Loucy (cell line): ENCODE results near the gene ZBTB20.

ENCODE experiments used
- H2AFZ ChIP-seq: fragments of 200-600 bp; sonication (generic); 2 replicates; pipeline ENCODE4 v1.6.0; 2016; ENCODE audit warnings: antibody characterized with exemption, mild to moderate bottlenecking, low read length, moderate library complexity
- H3F3A ChIP-seq: fragments of 200-600 bp; 2 replicates; pipeline ENCODE4 v1.6.0; 2016; ENCODE audit warnings: antibody characterized with exemption, low read depth, mild to moderate bottlenecking
- H3K27me3 ChIP-seq: fragments of 200-600 bp; sonication (generic); 2 replicates; pipeline ENCODE4 v1.6.1; 2014; ENCODE audit warnings: low read length, mild to moderate bottlenecking; ENCODE audit not compliant: insufficient read depth, poor library complexity, severe bottlenecking
- H3K36me3 ChIP-seq: fragments of 200-600 bp; sonication (generic); 2 replicates; pipeline ENCODE4 v1.6.1; 2016; ENCODE audit warnings: low read length; ENCODE audit not compliant: insufficient read depth
- H3K4me1 ChIP-seq: fragments of 200-600 bp; sonication (generic); 2 replicates; pipeline ENCODE4 v1.5.1; 2014; ENCODE audit warnings: low read length, mild to moderate bottlenecking; ENCODE audit not compliant: insufficient read depth, poor library complexity, severe bottlenecking
- H3K4me2 ChIP-seq: fragments of 200-600 bp; sonication (generic); 2 replicates; pipeline ENCODE4 v1.6.0; 2014; ENCODE audit warnings: antibody characterized with exemption, low read length, low read depth, mild to moderate bottlenecking; ENCODE audit not compliant: poor library complexity, severe bottlenecking
- H3K4me3 ChIP-seq: fragments of 200-600 bp; sonication (generic); 2 replicates; pipeline ENCODE4 v1.5.1; 2014; ENCODE audit warnings: low read length, mild to moderate bottlenecking, mixed read lengths; ENCODE audit not compliant: poor library complexity, severe bottlenecking
- H3K79me2 ChIP-seq: fragments of 200-600 bp; sonication (generic); 2 replicates; pipeline ENCODE4 v1.6.1; 2014; ENCODE audit warnings: low read length; ENCODE audit not compliant: insufficient read depth
- H3K9ac ChIP-seq: fragments of 200-600 bp; sonication (generic); 2 replicates; pipeline ENCODE4 v1.6.0; 2014; ENCODE audit warnings: mild to moderate bottlenecking, low read depth, low read length, moderate library complexity; ENCODE audit not compliant: poor library complexity, severe bottlenecking
- H3K9me2 ChIP-seq: fragments of 200-600 bp; sonication (generic); replicated peaks from 2 replicates; pipeline ENCODE4 v1.6.1; 2016; ENCODE audit warnings: low read depth, low read length, mixed read lengths
- H3K9me3 ChIP-seq: fragments of 200-600 bp; sonication (generic); 2 replicates; pipeline ENCODE4 v1.6.1; 2014; ENCODE audit warnings: mild to moderate bottlenecking, antibody characterized with exemption, low read length, low read depth; ENCODE audit not compliant: insufficient read depth
- H4K20me1 ChIP-seq: fragments of 200-600 bp; sonication (generic); 2 replicates; pipeline ENCODE4 v1.6.0; 2014; ENCODE audit warnings: antibody characterized with exemption, low read length, mild to moderate bottlenecking; ENCODE audit not compliant: insufficient read depth, poor library complexity, severe bottlenecking
- EZH2phosphoT487 ChIP-seq: fragments of 200-600 bp; IDR thresholded peaks from 2 replicates; pipeline ENCODE4 v1.6.1; 2018; ENCODE audit warnings: antibody characterized with exemption, mild to moderate bottlenecking, moderate library complexity, borderline replicate concordance
- TF ChIP-seq, protein P1 (sequence below): fragments of 200-600 bp; sonication (generic); conservative IDR thresholded peaks from 2 replicates; pipeline ENCODE4 v1.5.1; 2014; ENCODE audit warnings: mild to moderate bottlenecking, antibody characterized with exemption, low read length

ZBTB20 gene

DNA sequence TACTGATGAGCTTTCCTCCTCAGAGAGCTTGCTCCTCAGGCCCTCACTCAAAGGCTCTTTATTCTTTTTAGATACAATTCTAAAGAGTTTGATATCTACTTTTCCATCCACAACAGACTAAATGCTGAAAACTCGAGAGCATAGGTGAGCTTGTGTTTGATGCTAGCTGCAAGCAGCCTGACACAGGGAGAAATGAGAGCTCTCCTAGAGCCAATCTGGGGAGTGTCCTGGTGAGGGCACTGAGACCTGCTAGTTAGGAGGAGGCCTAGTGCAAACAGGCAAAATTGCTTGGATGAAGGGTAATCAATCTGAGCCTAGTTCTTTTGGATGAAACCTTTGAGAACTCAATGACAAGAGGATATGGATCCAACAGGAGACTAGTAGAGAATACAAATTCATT is 300.8 kb downstream of the ZBTB20 start:
- H3K4me3 ChIP-seq: no peak overlapping the region
- no peaks in the 10 kb centered on the region for H3F3A ChIP-seq
- H3K4me2 ChIP-seq: no peak overlapping the region
- H3K9ac ChIP-seq: no peak overlapping the region
- H3K36me3 ChIP-seq: no peaks in the 10 kb centered on the region
- H3K4me1 ChIP-seq: peaks cover 31% of the 10 kb centered on the region
- no peaks in the 10 kb centered on the region for H3K79me2 ChIP-seq
- no peaks in the 10 kb centered on the region for H3K27me3 ChIP-seq
- TF ChIP-seq, protein P1, sequence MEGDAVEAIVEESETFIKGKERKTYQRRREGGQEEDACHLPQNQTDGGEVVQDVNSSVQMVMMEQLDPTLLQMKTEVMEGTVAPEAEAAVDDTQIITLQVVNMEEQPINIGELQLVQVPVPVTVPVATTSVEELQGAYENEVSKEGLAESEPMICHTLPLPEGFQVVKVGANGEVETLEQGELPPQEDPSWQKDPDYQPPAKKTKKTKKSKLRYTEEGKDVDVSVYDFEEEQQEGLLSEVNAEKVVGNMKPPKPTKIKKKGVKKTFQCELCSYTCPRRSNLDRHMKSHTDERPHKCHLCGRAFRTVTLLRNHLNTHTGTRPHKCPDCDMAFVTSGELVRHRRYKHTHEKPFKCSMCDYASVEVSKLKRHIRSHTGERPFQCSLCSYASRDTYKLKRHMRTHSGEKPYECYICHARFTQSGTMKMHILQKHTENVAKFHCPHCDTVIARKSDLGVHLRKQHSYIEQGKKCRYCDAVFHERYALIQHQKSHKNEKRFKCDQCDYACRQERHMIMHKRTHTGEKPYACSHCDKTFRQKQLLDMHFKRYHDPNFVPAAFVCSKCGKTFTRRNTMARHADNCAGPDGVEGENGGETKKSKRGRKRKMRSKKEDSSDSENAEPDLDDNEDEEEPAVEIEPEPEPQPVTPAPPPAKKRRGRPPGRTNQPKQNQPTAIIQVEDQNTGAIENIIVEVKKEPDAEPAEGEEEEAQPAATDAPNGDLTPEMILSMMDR: no peak
- no peak for TF ChIP-seq EZH2phosphoT487
- no peaks in the 10 kb centered on the region for H4K20me1 ChIP-seq
- H3K9me2 ChIP-seq: no peaks in the 10 kb centered on the region
- no peaks in the 10 kb centered on the region for H3K9me3 ChIP-seq
- H2AFZ ChIP-seq: no peak overlapping the region

DNA sequence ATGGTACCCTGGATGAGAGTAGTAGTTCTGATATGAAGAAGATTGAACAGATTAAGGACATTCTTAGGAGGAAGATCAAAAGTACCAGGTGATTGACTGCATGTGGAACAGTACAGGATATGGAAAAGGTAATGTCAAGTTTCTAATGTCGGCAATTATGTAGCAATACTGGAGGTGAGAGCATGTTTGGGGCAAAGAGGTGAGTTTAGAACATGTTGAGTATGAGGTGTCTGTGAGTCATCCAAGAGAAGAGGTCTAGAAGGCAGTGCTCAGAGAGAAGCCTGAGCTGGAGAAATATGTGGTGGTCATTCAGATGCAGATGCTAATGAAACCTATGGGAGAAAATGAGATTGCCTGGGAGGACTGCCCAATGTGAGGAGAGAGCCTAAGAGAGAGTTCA is 305.6 kb downstream of the ZBTB20 start:
- no peaks in the 10 kb centered on the region for H3K9me3 ChIP-seq
- no peak for TF ChIP-seq EZH2phosphoT487
- TF ChIP-seq, protein P1: no peak

DNA sequence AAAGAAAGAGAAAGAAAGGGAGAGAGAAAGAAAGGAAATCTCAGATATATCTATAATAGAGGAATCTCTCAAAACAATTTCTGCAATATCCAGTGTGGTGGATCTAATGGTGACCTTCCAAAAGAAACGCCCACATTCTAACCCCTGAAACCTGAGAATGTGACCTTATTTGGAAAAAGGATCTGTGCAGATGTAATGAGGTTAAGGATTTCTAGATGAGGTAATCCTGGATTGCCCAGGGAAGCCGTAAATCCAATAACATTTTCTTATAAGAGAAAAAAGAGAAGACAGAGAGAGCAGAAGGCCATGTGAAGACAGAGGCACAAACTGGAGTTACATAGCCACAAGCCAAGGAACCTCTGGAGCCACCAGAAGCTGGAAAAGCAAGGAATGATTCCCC is 307.6 kb downstream of the ZBTB20 start:
- no peak overlapping the region for H3K9ac ChIP-seq
- TF ChIP-seq, protein P1: no peak
- no peak for TF ChIP-seq EZH2phosphoT487
- H3K27me3 ChIP-seq: no peaks in the 10 kb centered on the region
- H3K9me2 ChIP-seq: no peaks in the 10 kb centered on the region
- peaks cover 5% of the 10 kb centered on the region; the same call in 1 of the 2 replicates for H3K36me3 ChIP-seq
- peaks cover 6% of the 10 kb centered on the region for H3K4me1 ChIP-seq
- H3K4me3 ChIP-seq: no peak overlapping the region
- H3K79me2 ChIP-seq: no peaks in the 10 kb centered on the region
- H2AFZ ChIP-seq: no peak overlapping the region
- H3K4me2 ChIP-seq: no peak overlapping the region
- H4K20me1 ChIP-seq: no peaks in the 10 kb centered on the region
- H3F3A ChIP-seq: no peaks in the 10 kb centered on the region
- no peaks in the 10 kb centered on the region for H3K9me3 ChIP-seq

More for the DNA sequence above, 305.6 kb downstream of the ZBTB20 start:
- Histone ChIP-seq H2AFZ (no peak overlapping the region), H3K79me2 (no peaks in the 10 kb centered on the region), H3K27me3 (no peaks in the 10 kb centered on the region), H3K36me3 (peaks cover 5% of the 10 kb centered on the region; the same call in 1 of the 2 replicates), H3F3A (no peaks in the 10 kb centered on the region), H4K20me1 (no peaks in the 10 kb centered on the region), H3K9me2 (no peaks in the 10 kb centered on the region), H3K4me2 (no peak overlapping the region), H3K4me1 (peaks cover 2% of the 10 kb centered on the region), H3K9ac (no peak overlapping the region), H3K4me3 (no peak overlapping the region)
